Body of pancreas (tissue), 4 donors: Measurements from ENCODE around the gene KLK6. TPM values are rescaled to one million over a fixed set of nuclear protein-coding genes. Genes with fewer than 3 reads are reported as not detected.

ENCODE experiments used
- ATAC-seq: fragments of 150-250 bp; one replicate; pipeline ENCODE4 v1.9.1; 2016
- DNase-seq, 4 donors: peaks; one replicate each; pipeline ENCODE4 v3.0.0-alpha.2; 2019
- H3K27ac ChIP-seq, 4 donors: fragments of 200-600 bp; sonication (generic); 1 replicate in 3 of 4; 2 replicates in 1 of 4; pipeline versions ENCODE4 v1.5.1 to v1.6.1; 2016 to 2019; ENCODE audit warnings: mild to moderate bottlenecking in 1 of 4, mixed read lengths in 1 of 4, moderate library complexity in 1 of 4
- H3K27me3 ChIP-seq, 2 donors: fragments of 200-600 bp; sonication (generic); one replicate each; pipeline ENCODE4 v1.6.0; 2016; ENCODE audit warnings: mild to moderate bottlenecking in 1 of 2
- H3K36me3 ChIP-seq, 2 donors: fragments of 200-600 bp; sonication (generic); replicated peaks in 1 of 2; 2 replicates each; pipeline ENCODE4 v1.5.1; 2016; ENCODE audit warnings: low read depth in 2 of 2; ENCODE audit not compliant: insufficient read depth in 1 of 2
- H3K4me1 ChIP-seq: fragments of 200-600 bp; sonication (generic); one replicate; pipeline ENCODE4 v1.6.0; 2016
- H3K4me3 ChIP-seq, 2 donors: fragments of 200-600 bp; sonication (generic); 1 replicate in 1 of 2; 2 replicates in 1 of 2; pipeline ENCODE4 v1.5.1; 2016 to 2019
- H3K9me3 ChIP-seq, 3 donors: fragments of 200-600 bp; sonication (generic); 1 replicate in 2 of 3; 2 replicates in 1 of 3; pipeline ENCODE4 v1.5.1; 2016
- CTCF ChIP-seq, 7 experiments: fragments of 450-650 bp in 4 of 7; fragments of 200-600 bp in 3 of 7; sonication (generic) in 3 of 7; IDR thresholded peaks; one replicate each; pipeline ENCODE4 v1.5.1; 2016 to 2019; ENCODE audit warnings: antibody characterized with exemption in 7 of 7
- POLR2A ChIP-seq, 3 donors: fragments of 450-650 bp; IDR thresholded peaks; one replicate each; pipeline ENCODE4 v1.6.1; 2016; ENCODE audit warnings: antibody characterized with exemption in 3 of 3, mild to moderate bottlenecking in 2 of 3
- WGBS, 2 donors: methylation state at CpG; one replicate each; pipeline ENCODE4 v1.1.5; 2017; 5-methylcytosine and 5-hydroxymethylcytosine counted together
- intact Hi-C: fragments of 100-400 bp; cut with DNase I; formaldehyde crosslinking; loops from one replicate; pipeline ENCODE4 v1.15.1; 2023
- total RNA-seq, 2 donors: library from RNA; depleted of rRNA; stranded (reverse); fragments of >200 nt; gene quantifications; one replicate each; pipeline ENCODE4 v1.1.0, GENCODE V29; 2016

KLK6 gene
- total RNA-seq, 2 donors from 2014 or later, result not detected

GRCh38 chr19:51001515-51001914, 32.1 kb upstream of the KLK6 start, which contains the start of gene KLK8:
TSS of gene KLK8 (minus strand) at chr19:51001604. CDS start at chr19:51001167, 437 bp downstream.
- no peak within 1 kb of the TSS for H3K4me3 ChIP-seq
- H3K27me3 ChIP-seq, result no peaks in the 10 kb centered on the region

GRCh38 chr19:51000981-51001380, 31.6 kb upstream of the KLK6 start:
- TF ChIP-seq CTCF (IDR thresholded peaks at IDR 0.05), result no peak
- no peak for TF ChIP-seq POLR2A (IDR thresholded peaks at IDR 0.05)
- no peak for DNase-seq
- no peaks in the 10 kb centered on the region for H3K9me3 ChIP-seq
- intact Hi-C loops, result no loop called here
- H3K27ac ChIP-seq, result no peak overlapping the region
- H3K36me3 ChIP-seq, result no peaks in the 10 kb centered on the region
- H3K4me3 ChIP-seq, result no peak overlapping the region
- H3K27me3 ChIP-seq, result no peaks in the 10 kb centered on the region
- no peak for ATAC-seq
- no peaks in the 10 kb centered on the region for H3K4me1 ChIP-seq
- WGBS, 2 donors, result 14 to 18% methylated on average over 16 of the region's 16 CpGs

More at GRCh38 chr19:51001515-51001914, 32.1 kb upstream of the KLK6 start, which contains the start of gene KLK8:
- no peaks in the 10 kb centered on the region for H3K9me3 ChIP-seq
- 25 to 42% methylated on average over 6 to 7 of the region's 7 CpGs for WGBS, 2 donors
- ATAC-seq (no peak), DNase-seq (no peak)
- H3K36me3 ChIP-seq, result no peaks in the 10 kb centered on the region
- H3K4me1 ChIP-seq, result no peaks in the 10 kb centered on the region
- H3K27ac ChIP-seq, result no peak within 1 kb of the TSS
- intact Hi-C loops, result no loop called here
- TF ChIP-seq CTCF (IDR thresholded peaks at IDR 0.05) (no peak), POLR2A (IDR thresholded peaks at IDR 0.05) (no peak)

GRCh38 chr19:51000426-51000825, 31.0 kb upstream of the KLK6 start:
- no peak overlapping the region for H3K27ac ChIP-seq
- no peak for ATAC-seq
- WGBS, 2 donors, result 70 to 72% methylated on average over 8 to 10 of the region's 10 CpGs
- no peak for TF ChIP-seq CTCF (IDR thresholded peaks at IDR 0.05)
- TF ChIP-seq POLR2A (IDR thresholded peaks at IDR 0.05), result no peak
- H3K27me3 ChIP-seq, result no peaks in the 10 kb centered on the region
- no peak overlapping the region for H3K4me3 ChIP-seq
- no peaks in the 10 kb centered on the region for H3K36me3 ChIP-seq
- intact Hi-C loops, result no loop called here
- H3K9me3 ChIP-seq, result no peaks in the 10 kb centered on the region
- H3K4me1 ChIP-seq, result no peaks in the 10 kb centered on the region
- no peak for DNase-seq

GRCh38 chr19:50998686-50999085, 29.3 kb upstream of the KLK6 start:
- ATAC-seq (no peak), DNase-seq (no peak)
- WGBS, 2 donors, result 27 to 35% methylated on average over 4 of the region's 4 CpGs
- Histone ChIP-seq H3K36me3 (no peaks in the 10 kb centered on the region), H3K9me3 (no peaks in the 10 kb centered on the region), H3K27me3 (no peaks in the 10 kb centered on the region), H3K4me1 (no peaks in the 10 kb centered on the region), H3K4me3 (no peak overlapping the region), H3K27ac (no peak overlapping the region)
- no peak for TF ChIP-seq CTCF (IDR thresholded peaks at IDR 0.05)
- no peak for TF ChIP-seq POLR2A (IDR thresholded peaks at IDR 0.05)
- intact Hi-C loops, result no loop called here

GRCh38 chr19:50998061-50998460, 28.7 kb upstream of the KLK6 start:
- H3K27ac ChIP-seq, result no peak overlapping the region
- no peaks in the 10 kb centered on the region for H3K9me3 ChIP-seq
- no peak for DNase-seq
- H3K4me3 ChIP-seq, result no peak overlapping the region
- intact Hi-C loops, result no loop called here
- WGBS, 2 donors, result 43 to 49% methylated on average over 5 of the region's 5 CpGs
- H3K36me3 ChIP-seq, result no peaks in the 10 kb centered on the region
- H3K27me3 ChIP-seq, result no peaks in the 10 kb centered on the region
- TF ChIP-seq CTCF (IDR thresholded peaks at IDR 0.05) (no peak), POLR2A (IDR thresholded peaks at IDR 0.05) (no peak)
- H3K4me1 ChIP-seq, result no peaks in the 10 kb centered on the region
- no peak for ATAC-seq
